ENCODE results near the gene MGAT4A.
A peak's percentile ranks its signal among the peaks of the same experiment; 100 is the strongest.

Gene MGAT4A

DNA sequence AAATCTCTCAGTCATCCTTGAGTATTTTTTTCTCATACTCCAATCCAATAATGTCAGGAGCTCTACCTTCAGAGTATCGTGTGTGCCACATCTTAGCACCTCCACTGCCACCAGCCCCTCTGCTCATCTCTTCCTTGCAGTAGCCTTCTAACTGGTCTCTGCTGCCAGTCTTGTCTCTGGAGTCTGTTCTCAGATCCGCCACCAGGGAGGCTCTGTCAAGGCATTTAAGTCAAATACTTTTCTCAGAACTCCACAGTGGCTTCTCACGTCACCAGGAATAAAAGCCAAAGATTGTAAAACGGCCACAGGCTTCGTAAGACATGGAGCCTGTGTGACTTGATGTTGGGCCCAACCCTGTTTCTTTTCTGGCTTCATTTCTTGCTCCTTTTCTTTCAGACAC lies 115.5 kb downstream of the MGAT4A start:
- H3K4me3 ChIP-seq (replicated peaks in 1 of 2; ENCODE audit: low read depth in 2 of 2, low read length in 2 of 2) = no peak overlapping the region
- no peak for DNase-seq (ENCODE audit: low read depth in 2 of 2)
- TF ChIP-seq, protein P1, sequence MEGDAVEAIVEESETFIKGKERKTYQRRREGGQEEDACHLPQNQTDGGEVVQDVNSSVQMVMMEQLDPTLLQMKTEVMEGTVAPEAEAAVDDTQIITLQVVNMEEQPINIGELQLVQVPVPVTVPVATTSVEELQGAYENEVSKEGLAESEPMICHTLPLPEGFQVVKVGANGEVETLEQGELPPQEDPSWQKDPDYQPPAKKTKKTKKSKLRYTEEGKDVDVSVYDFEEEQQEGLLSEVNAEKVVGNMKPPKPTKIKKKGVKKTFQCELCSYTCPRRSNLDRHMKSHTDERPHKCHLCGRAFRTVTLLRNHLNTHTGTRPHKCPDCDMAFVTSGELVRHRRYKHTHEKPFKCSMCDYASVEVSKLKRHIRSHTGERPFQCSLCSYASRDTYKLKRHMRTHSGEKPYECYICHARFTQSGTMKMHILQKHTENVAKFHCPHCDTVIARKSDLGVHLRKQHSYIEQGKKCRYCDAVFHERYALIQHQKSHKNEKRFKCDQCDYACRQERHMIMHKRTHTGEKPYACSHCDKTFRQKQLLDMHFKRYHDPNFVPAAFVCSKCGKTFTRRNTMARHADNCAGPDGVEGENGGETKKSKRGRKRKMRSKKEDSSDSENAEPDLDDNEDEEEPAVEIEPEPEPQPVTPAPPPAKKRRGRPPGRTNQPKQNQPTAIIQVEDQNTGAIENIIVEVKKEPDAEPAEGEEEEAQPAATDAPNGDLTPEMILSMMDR (IDR thresholded peaks at IDR 0.05; ENCODE audit: low read depth, low read length) = peak; percentile 16

DNA sequence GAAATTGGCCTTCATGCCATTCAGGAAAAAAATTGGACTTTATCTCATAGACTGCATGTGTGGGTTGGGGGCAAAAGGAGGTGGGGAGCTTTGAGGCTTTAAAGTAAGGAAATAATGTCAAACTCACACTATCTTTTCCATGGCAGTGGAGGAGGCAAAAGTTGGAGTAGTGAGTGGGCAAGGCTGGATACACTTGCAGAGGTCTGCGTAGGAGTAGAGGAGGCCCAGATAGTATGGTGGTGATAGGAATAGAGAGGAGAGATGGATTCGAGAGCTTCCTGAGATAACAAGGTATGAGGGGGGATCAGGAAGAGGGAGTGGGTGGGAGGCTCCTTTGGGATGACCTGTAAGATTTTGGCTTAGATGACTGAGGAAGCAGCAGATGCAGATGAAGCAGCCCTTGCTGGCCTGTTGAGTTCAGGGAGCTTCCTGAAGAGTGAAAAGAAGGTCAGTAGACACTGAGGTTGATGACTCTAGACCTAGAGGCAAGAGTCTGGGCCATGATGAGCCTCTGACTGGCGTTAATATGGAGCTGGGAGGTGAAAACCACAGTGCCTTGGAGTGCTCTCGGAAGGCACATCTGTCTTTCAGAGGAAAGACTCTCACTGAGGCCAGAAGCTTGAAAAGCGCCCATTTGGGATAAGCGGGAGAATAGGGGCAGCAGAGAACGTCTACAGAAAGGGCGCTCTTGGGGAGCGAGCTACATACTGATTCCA lies 116.8 kb downstream of the MGAT4A start:
- no peak for DNase-seq (ENCODE audit: low read depth in 2 of 2)
- TF ChIP-seq, protein P1 (IDR thresholded peaks at IDR 0.05; ENCODE audit: low read depth, low read length) = no peak
- no peak overlapping the region for H3K4me3 ChIP-seq (replicated peaks in 1 of 2; ENCODE audit: low read depth in 2 of 2, low read length in 2 of 2)

DNA sequence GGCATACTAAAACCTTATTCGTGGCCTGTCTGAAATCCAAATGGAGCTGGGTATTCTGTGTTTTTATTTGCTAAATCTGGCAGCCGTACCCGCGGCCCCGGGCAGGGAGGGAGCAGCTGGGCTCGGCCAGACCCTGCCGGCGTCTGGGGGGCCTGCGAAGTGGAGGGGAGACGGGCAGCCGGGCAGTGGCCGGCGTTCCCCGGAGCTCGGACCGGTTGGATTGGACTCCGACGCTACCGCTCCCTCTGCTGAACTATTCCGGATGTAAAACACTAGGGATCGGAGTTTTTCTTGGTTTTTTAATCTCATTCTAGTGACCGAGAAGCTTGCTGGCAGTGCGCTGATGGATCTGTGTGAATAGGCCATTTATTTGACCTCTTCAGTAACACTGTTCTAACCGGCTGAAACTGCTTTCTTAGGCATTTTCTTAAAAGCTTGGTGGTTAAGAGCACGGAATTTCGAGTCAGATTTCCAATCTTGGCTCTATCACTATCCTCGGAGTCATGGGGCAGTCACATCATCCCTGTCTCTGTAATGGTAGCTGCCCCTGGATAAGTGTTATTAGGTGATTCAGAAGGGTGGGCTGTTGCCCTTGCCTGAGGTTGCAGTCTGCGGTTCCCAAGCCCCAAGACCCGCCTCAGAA lies 121.8 kb downstream of the MGAT4A start:
- peak; percentile 55 to 60 for DNase-seq (ENCODE audit: low read depth in 2 of 2)
- H3K4me3 ChIP-seq (replicated peaks in 1 of 2; ENCODE audit: low read depth in 2 of 2, low read length in 2 of 2) = peak overlapping the region; percentile 85 to 88
- TF ChIP-seq, protein P1 (IDR thresholded peaks at IDR 0.05; ENCODE audit: low read depth, low read length) = no peak

DNA sequence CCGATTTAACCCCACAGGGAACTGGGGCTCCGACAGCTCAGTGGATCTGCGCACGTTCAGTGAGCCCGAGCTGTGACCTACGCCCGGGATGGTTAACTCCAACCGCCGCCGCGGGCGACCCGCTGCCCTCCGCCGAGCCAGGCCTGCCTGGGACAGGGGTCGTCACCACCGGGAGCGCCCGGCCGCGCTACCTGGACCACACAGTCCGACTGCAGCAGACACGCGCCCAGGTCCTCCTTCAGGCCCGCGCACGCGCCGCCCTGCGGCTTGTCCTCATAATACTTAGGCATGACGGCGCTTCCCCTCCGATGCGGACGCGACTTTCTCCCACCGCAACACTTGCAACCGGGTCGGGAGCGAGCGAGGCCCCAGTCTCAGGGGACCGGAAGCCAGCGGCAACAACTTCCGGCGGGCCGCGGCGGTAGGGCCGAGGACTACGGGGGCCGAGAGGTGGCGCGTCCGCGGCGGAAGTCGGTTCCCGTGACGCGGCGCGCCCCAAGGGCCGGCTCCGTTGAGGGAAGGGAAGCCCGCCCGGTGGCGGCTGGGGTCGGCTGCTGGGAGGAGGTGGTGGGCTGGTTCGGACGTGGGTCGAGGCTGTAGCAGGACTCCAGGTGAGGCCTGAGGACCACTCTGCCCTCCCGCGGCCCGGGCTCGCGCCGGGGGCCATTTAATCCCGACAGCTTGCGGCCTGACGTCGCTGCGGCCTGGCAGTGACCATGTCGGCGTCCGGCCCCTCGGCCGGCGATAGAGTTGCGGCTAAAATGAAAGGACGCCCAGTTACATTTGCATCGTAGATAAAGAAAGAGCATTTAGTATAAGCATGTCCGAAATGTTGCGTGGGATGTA lies 122.6 kb downstream of the MGAT4A start, which contains the start of the genes COA5 and UNC50:
Gene COA5 (minus strand): TSS at position 397 of the 846 bp plus-strand sequence. CDS start 107 bp downstream, at position 290.
Gene UNC50 (plus strand): TSS at position 474 of the 846 bp plus-strand sequence. CDS start 1,171 bp downstream, outside the sequence.
- DNase-seq (ENCODE audit: low read depth in 2 of 2) = peak; percentile 92 to 94
- peak within 1 kb of the TSS; percentile 85 to 88 for H3K4me3 ChIP-seq (replicated peaks in 1 of 2; ENCODE audit: low read depth in 2 of 2, low read length in 2 of 2)
- TF ChIP-seq, protein P1 (IDR thresholded peaks at IDR 0.05; ENCODE audit: low read depth, low read length) = no peak

GRCh38 chr2:98607741-98608115 lies 123.2 kb downstream of the MGAT4A start:
- H3K4me3 ChIP-seq (replicated peaks in 1 of 2; ENCODE audit: low read depth in 2 of 2, low read length in 2 of 2) = peak overlapping the region; percentile 85 to 88
- TF ChIP-seq, protein P1 (IDR thresholded peaks at IDR 0.05; ENCODE audit: low read depth, low read length) = no peak
- DNase-seq (ENCODE audit: low read depth in 2 of 2) = peak; percentile 17 to 36

DNA sequence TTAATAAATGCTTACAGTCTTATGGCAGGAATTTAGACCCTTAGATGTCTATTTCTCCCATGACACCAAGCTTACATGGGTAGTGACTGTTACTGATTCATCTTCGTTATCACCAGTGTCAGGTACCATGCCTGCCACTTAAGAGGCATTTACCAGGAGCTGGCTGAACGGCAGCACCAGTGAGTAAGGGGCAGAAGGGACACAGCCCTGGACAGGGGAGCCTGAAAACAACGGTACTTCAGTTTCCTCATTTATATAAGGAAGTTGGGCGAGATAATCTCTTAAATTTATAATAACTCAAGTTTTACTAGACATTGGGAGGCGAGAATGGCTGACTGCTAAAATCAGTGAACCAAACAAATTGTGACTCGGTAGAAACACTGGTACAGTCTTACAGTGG lies 123.8 kb downstream of the MGAT4A start:
- DNase-seq (ENCODE audit: low read depth in 2 of 2) = no peak
- peak overlapping the region; percentile 85 to 88 for H3K4me3 ChIP-seq (replicated peaks in 1 of 2; ENCODE audit: low read depth in 2 of 2, low read length in 2 of 2)
- TF ChIP-seq, protein P1 (IDR thresholded peaks at IDR 0.05; ENCODE audit: low read depth, low read length) = no peak

All from cardiac fibroblast (primary cell).